ENCODE data around the gene WNK2.

Gene WNK2

GRCh38 chr9:93267681-93268505 is 84.0 kb downstream of the WNK2 start:
- no peaks in the 10 kb centered on the region for H4K20me1 ChIP-seq
- H3K4me3 ChIP-seq = peak overlapping the region; percentile 41; the same call in 1 of the 2 replicates
- H3K9me3 ChIP-seq = peaks cover 28% of the 10 kb centered on the region
- H3K4me2 ChIP-seq = peak overlapping the region; percentile 90
- H3K27me3 ChIP-seq = no peaks in the 10 kb centered on the region
- H3K9ac ChIP-seq = no peak overlapping the region
- H3K27ac ChIP-seq = 0 out of 2 replicates have a peak overlapping the region, but pooled peaks have one; percentile 14
- no peak for TF ChIP-seq Cebpa-rat (IDR thresholded peaks at IDR 0.05)
- peaks cover 75% of the 10 kb centered on the region for H3K4me1 ChIP-seq
- peaks cover 45% of the 10 kb centered on the region for H3K36me3 ChIP-seq

GRCh38 chr9:93268551-93269314 is 84.8 kb downstream of the WNK2 start:
- H3K27ac ChIP-seq = peak overlapping the region; percentile 26
- H3K27me3 ChIP-seq = no peaks in the 10 kb centered on the region
- no peak for TF ChIP-seq Cebpa-rat (IDR thresholded peaks at IDR 0.05)
- peaks cover 71% of the 10 kb centered on the region for H3K4me1 ChIP-seq
- H3K9me3 ChIP-seq = peaks cover 32% of the 10 kb centered on the region
- no peaks in the 10 kb centered on the region for H4K20me1 ChIP-seq
- peak overlapping the region; percentile 90 for H3K4me2 ChIP-seq
- H3K4me3 ChIP-seq = peak overlapping the region; percentile 41; the same call in 1 of the 2 replicates
- H3K9ac ChIP-seq = 0 out of 2 replicates have a peak overlapping the region, but pooled peaks have one; percentile 1
- peaks cover 50% of the 10 kb centered on the region for H3K36me3 ChIP-seq

- no peak overlapping the region for H3K27ac ChIP-seq
- H3K9me3 ChIP-seq = peaks cover 32% of the 10 kb centered on the region
- H4K20me1 ChIP-seq = no peaks in the 10 kb centered on the region
- no peaks in the 10 kb centered on the region for H3K27me3 ChIP-seq
- peaks cover 49% of the 10 kb centered on the region for H3K4me1 ChIP-seq
- H3K9ac ChIP-seq = no peak overlapping the region
- no peak overlapping the region for H3K4me2 ChIP-seq
- no peak overlapping the region for H3K4me3 ChIP-seq
- TF ChIP-seq Cebpa-rat (IDR thresholded peaks at IDR 0.05) = no peak
- peaks cover 39% of the 10 kb centered on the region for H3K36me3 ChIP-seq
Measured at GRCh38 chr9:93270976-93271375, 87.0 kb downstream of the WNK2 start.

GRCh38 chr9:93276973-93277372 is 93.0 kb downstream of the WNK2 start:
- Histone ChIP-seq H3K4me3 (no peak overlapping the region), H3K4me1 (no peaks in the 10 kb centered on the region), H4K20me1 (no peaks in the 10 kb centered on the region), H3K27me3 (no peaks in the 10 kb centered on the region), H3K36me3 (peaks cover 13% of the 10 kb centered on the region; the same call in 1 of the 2 replicates), H3K4me2 (no peak overlapping the region), H3K9ac (no peak overlapping the region), H3K27ac (no peak overlapping the region), H3K9me3 (peaks cover 13% of the 10 kb centered on the region)
- TF ChIP-seq Cebpa-rat (IDR thresholded peaks at IDR 0.05) = no peak

- TF ChIP-seq Cebpa-rat (IDR thresholded peaks at IDR 0.05) = no peak
- Histone ChIP-seq H3K4me3 (no peak overlapping the region), H4K20me1 (no peaks in the 10 kb centered on the region), H3K9me3 (peaks cover 2% of the 10 kb centered on the region; the same call in 1 of the 2 replicates), H3K27me3 (no peaks in the 10 kb centered on the region), H3K4me1 (no peaks in the 10 kb centered on the region), H3K9ac (no peak overlapping the region), H3K36me3 (peaks cover 9% of the 10 kb centered on the region; the same call in 1 of the 2 replicates), H3K27ac (no peak overlapping the region), H3K4me2 (no peak overlapping the region)
Measured at GRCh38 chr9:93278144-93278543, 94.2 kb downstream of the WNK2 start.

- Histone ChIP-seq H4K20me1 (no peaks in the 10 kb centered on the region), H3K4me1 (peaks cover 5% of the 10 kb centered on the region), H3K9ac (no peak overlapping the region), H3K4me2 (no peak overlapping the region), H3K4me3 (no peak overlapping the region), H3K9me3 (0 out of 2 replicates have a peak, but pooled peaks cover 6% of the 10 kb centered on the region), H3K27ac (no peak overlapping the region), H3K27me3 (no peaks in the 10 kb centered on the region), H3K36me3 (peaks cover 6% of the 10 kb centered on the region; the same call in 1 of the 2 replicates)
- TF ChIP-seq Cebpa-rat (IDR thresholded peaks at IDR 0.05) = no peak
Measured at GRCh38 chr9:93280661-93281259, 96.8 kb downstream of the WNK2 start.

- no peak for TF ChIP-seq Cebpa-rat (IDR thresholded peaks at IDR 0.05)
- H3K4me2 ChIP-seq = peak overlapping the region; percentile 93
- H3K4me3 ChIP-seq = no peak overlapping the region
- peaks cover 62% of the 10 kb centered on the region for H3K4me1 ChIP-seq
- H3K9ac ChIP-seq = no peak overlapping the region
- H4K20me1 ChIP-seq = no peaks in the 10 kb centered on the region
- H3K27ac ChIP-seq = peak overlapping the region; percentile 49
- H3K9me3 ChIP-seq = 0 out of 2 replicates have a peak, but pooled peaks cover 6% of the 10 kb centered on the region
- H3K36me3 ChIP-seq = no peaks in the 10 kb centered on the region; the same call in 1 of the 2 replicates
- H3K27me3 ChIP-seq = no peaks in the 10 kb centered on the region
Measured at GRCh38 chr9:93286252-93287188, 102.6 kb downstream of the WNK2 start.

GRCh38 chr9:93287189-93287552 is 103.2 kb downstream of the WNK2 start:
- Histone ChIP-seq H3K9ac (no peak overlapping the region), H3K27me3 (no peaks in the 10 kb centered on the region), H3K4me2 (peak overlapping the region; percentile 93), H3K4me3 (no peak overlapping the region), H3K36me3 (no peaks in the 10 kb centered on the region; the same call in 1 of the 2 replicates), H3K27ac (peak overlapping the region; percentile 49), H3K9me3 (0 out of 2 replicates have a peak, but pooled peaks cover 6% of the 10 kb centered on the region), H4K20me1 (no peaks in the 10 kb centered on the region), H3K4me1 (peaks cover 69% of the 10 kb centered on the region)
- TF ChIP-seq Cebpa-rat (IDR thresholded peaks at IDR 0.05) = no peak
